NCI-H146 treated with DMSO at 0.1 percent for 48 hours (cell line): ENCODE measurements around the gene FAM170B.
A peak's percentile ranks its signal among the peaks of the same experiment; 100 is the strongest.

Experiments used
- DNase-seq: peaks from one replicate; lab custom pipeline; 2025; ENCODE audit not compliant: unreplicated experiment; lab: John Stamatoyannopoulos, UW

FAM170B gene

GRCh38 chr10:49152663-49153062 lies 18.8 kb upstream of the FAM170B start:
- DNase-seq, result no peak

DNA sequence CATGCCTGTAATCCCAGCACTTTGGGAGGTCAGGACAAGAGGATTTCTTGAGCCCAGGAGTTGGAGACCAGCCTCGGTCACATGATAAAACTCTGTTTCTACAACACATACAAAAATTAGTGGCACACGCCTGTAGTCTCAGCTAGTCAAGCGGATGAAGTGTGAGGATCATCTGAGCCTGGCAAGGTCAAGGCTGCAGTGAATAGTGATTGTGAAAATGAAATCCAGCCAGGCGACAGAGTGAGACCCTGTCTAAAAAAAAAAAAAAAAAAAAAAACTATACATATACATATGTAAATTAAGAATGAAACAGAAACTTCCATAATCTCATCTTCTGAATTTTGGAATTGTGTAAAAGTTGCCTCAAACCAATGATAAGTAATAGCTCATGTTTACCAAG lies 18.2 kb upstream of the FAM170B start:
- DNase-seq, result no peak

DNA sequence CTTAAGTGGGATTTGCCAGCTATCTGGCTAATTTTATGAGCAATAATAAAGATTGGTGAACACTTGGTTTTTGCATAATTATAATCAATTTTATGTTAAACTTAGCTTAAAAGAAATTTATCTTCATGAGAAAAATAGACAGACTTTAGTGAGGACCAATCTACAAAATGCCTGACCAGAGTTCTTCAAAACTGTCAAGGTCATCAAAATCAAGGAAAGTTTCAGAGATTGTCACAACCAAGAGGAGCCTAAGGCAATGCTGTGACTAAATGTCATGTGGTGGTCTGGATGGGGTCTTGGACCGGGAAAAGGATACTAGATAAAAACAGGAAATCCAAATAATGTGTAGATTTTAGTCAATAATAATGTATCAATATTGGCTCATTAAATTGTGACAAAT lies 17.7 kb upstream of the FAM170B start:
- no peak for DNase-seq

DNA sequence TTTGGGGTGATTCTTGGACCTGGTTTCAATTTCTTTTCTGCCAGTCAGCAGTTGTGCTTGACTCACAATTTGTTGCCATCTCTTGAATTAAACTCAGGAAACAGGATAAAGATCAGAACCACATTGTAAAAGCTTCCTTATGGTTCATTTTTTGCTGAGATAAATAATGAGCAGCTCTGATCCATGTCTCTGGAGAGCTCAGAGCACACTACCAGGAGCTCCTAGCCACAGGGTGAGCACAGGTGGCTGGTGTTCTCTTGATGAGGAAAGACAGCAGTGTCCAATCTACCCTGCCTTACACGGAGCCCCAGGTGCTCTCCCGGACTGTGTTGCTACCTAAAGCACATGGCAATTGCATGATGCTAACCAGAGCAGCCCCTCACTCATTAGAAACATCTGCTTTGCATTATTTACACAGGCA lies 17.2 kb upstream of the FAM170B start:
- DNase-seq, result peak; percentile 49

DNA sequence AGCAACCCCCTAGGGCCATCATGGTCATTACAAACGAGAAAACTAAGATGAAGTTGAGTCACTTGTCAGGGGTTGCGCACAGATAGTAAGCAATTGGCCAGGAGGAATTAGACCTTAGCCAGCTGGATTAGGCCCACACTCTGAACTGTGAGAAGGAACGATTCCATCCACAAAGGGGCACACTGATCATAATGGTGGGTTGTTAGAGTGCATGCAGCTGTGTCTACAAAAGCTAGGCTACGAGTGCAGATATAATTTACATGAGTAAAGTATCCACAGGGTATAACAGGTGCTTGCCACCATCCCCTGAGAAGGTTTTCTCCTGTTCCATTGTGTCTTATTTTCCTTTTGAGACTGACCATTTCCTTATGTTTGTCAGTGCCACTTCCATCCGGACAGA lies 16.6 kb upstream of the FAM170B start:
- DNase-seq, result peak; percentile 89

GRCh38 chr10:49149881-49150280 lies 16.1 kb upstream of the FAM170B start:
- DNase-seq, result no peak

DNA sequence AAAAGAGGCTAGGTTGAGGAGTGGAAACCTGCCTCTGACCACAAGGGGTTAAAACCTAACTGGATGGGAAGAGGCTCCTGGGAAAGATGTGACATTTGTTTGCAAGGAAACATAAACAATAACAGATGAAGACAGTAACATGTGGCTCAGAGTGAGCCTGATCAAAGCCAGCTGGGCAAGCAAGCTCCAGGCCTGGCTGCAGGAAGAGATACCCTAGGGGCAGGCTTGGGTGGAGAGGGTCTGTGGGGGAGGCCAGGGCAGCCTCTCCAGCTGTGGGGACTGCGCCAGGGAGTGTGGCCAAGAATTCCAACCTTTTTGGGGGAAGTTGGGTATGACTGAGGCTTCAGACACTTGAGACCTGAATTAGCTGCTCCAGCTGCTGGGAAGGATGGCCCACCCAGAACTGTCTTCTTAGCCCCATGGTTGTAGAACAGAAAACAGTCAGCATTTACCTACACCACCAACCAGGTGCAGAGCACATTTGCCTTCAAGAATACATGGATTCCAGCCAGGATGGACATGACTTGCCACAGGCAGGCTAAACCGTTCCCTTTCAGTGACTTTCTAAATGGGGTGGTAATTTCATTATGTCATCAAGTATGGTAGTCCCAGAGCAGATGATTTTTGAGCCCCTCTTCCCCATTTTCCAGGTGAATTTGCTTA lies 10.4 kb upstream of the FAM170B start:
- no peak for DNase-seq

DNA sequence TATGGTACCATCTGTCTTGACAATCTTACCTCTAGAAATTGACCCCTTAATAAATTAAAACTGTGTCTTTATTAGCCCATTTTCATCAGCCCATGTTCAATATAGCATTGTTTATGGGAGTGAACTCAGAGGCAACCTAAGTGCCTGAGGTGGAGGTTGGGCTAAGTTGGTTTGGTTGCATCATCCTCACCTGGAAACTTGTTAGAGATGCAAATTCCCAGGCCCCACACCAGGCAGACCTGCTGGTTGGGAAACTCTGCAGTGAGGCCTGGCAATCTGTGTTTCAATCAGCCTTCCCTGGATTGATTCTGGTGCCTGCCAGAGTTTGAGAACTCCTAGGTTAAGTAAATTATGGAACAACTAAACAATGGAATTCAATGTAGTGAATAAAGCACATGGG lies 9.4 kb upstream of the FAM170B start:
- DNase-seq, result no peak

DNA sequence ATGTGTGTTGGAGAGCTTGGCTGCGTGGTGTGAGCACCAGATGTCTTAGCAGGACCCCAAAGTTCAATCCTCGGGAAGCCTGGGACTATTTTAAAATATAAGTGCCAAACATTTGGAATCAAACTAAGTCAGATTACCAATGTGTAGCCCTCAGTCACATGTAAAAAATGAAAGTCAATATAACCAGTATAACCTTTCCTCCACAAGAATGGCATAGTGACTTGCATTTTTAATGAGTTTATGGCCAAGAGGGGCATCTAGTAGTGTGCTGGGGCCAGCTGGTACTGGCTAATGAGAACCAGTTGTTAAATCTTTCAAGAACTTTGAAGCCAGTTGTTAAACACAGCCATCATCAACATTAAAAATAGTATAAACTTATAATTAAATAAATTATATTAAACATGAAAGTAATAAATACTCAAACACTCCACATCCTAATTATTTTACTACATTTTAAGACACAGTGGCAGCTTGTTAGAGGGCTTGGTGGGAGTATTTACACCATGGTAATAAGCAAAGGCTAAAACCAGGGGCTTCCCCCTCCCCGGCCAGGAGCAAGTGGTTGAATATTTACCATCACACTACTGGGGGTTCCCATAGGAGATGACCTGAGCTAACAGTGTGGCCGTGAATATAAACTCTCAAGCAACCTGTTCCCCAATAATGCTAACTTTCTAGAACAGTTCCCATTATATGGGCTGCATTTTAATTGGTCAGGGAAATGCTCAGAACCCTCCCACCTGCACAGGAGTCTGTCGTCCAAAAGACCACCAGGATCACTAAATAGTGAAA lies 7.9 kb upstream of the FAM170B start:
- DNase-seq, result no peak

GRCh38 chr10:49140304-49141177 lies 6.7 kb upstream of the FAM170B start:
- DNase-seq, result no peak

- DNase-seq, result no peak
Observed at GRCh38 chr10:49139846-49140195, 6.0 kb upstream of the FAM170B start.

DNA sequence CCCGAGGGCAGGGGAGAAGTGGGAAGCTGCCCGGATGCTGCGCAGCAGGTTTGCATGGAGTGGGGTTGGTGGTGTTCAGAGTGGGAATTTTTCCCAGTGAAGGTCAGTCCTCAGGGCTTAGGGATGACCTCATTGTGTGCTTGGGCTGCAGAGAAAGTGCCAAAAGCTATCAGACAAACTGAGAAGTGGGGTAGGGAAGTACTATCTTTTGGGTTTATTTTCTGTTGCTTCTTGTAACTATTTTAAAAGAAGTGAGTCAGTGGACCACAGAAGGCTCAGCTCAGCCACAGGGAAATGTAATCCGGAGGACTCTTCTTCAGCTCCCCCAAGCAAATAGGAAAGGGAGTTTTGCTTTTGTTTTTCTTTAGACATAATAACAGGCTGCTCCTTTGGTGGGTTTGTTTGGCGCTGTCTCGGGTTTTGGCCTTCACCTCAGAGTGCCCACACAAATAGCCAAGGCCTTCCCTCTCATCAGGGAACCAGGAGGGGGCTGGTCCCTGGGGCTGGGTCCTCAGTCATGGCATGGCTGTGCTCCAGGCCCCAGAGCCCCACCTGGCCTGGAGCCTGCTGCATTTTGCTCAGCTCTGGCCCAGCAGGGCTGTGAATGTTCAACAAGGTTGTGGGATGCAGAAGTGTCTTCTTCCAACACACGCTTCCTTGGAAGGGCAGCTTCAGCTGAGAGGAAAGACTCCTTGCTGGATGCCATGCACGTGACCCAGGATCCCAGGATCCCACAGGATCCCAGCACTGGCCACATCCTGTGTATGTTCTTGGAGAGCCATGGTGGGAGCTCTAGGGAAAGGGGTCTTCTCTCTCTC lies 5.4 kb upstream of the FAM170B start:
- DNase-seq, result no peak

DNA sequence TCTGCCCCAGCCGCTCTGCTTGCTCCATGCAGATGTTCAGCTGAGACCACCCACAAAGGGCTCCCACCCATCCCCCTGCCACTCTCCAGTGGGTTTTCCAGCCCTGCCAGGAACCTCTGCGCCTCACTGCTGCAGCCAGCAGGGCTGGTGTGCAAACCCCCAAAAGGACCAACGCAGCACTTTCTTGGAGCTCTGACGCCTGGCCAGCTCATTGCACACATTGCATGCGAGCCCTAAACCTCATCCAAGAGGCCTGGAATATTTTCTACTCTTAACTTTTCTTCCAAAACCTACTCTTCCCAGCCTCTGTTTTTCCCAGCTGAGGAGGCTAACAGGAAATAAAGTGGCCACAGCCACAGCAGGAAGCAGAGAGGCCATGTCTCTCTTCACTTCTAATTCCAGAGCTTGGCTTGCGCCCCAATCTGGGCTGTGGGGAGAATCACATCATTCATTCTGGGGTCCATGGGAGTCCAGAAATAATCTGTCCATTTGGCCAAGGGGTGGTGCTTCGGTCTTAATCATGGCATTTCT lies 4.6 kb upstream of the FAM170B start:
- DNase-seq, result no peak

- DNase-seq, result no peak
Observed at GRCh38 chr10:49136525-49136924, 2.7 kb upstream of the FAM170B start.

GRCh38 chr10:49135575-49136313 lies 1.9 kb upstream of the FAM170B start:
- no peak for DNase-seq

- no peak for DNase-seq
Observed at GRCh38 chr10:49134327-49134726, 506 bp upstream of the FAM170B start.

- DNase-seq, result no peak
Observed at GRCh38 chr10:49132362-49132737, 1.5 kb downstream of the FAM170B start.

- DNase-seq, result no peak
Observed at GRCh38 chr10:49131507-49132361, 2.1 kb downstream of the FAM170B start.

DNA sequence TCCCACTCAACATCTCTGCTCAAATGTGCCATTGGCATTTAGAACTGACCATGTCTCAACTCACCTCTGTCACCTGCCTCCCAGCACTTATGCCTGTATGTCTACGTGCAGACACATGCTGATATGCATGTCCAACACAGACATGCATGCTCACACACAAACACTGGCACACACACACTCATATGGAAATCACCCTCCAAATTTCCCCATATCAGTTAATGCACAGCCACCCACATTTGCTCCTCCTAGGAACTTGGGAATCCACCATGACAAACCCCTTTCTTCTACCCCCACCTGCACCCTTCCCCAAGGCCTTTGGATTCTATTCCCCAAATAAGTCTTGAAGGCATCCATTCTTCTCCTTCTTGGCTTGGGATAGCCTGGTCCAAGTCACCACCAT lies 4.4 kb downstream of the FAM170B start:
- no peak for DNase-seq
